Fibroblast of pulmonary artery (primary cell): ENCODE measurements around the gene DENND5A.
"Not testable (repeated sequence)": the region's sequence is repeated elsewhere in the genome, so short reads cannot be mapped to it uniquely, and the experiment has no call there.

Experiments used
- DNase-seq: peaks from one replicate; pipeline ENCODE4 v3.0.0-alpha.2; 2010; ENCODE audit warnings: low read depth
- H3K4me3 ChIP-seq: replicated peaks from 2 replicates; pipeline ENCODE4 v1.5.1; 2011; ENCODE audit warnings: low read depth, mild to moderate bottlenecking, control low read depth, low read length, moderate library complexity
- CTCF ChIP-seq: IDR thresholded peaks from 2 replicates; pipeline ENCODE4 v1.5.1; 2011; ENCODE audit warnings: mild to moderate bottlenecking, control low read depth, low read length, inconsistent platforms; ENCODE audit errors: missing control alignments

Gene DENND5A

GRCh38 chr11:9206496-9206895 is 58.7 kb downstream of the DENND5A start:
- H3K4me3 ChIP-seq: no peak overlapping the region
- no peak for TF ChIP-seq CTCF
- DNase-seq: peak; percentile 77

- peak; percentile 15 for TF ChIP-seq CTCF
- no peak for DNase-seq
- no peak overlapping the region for H3K4me3 ChIP-seq
Observed at GRCh38 chr11:9203691-9204311, 61.3 kb downstream of the DENND5A start.

GRCh38 chr11:9201372-9202162 is 63.6 kb downstream of the DENND5A start:
- no peak for DNase-seq
- H3K4me3 ChIP-seq: no peak overlapping the region
- no peak for TF ChIP-seq CTCF

GRCh38 chr11:9200471-9200870 is 64.7 kb downstream of the DENND5A start:
- no peak for DNase-seq
- TF ChIP-seq CTCF: no peak
- no peak overlapping the region for H3K4me3 ChIP-seq

GRCh38 chr11:9193316-9193715 is 71.8 kb downstream of the DENND5A start:
- H3K4me3 ChIP-seq: no peak overlapping the region
- TF ChIP-seq CTCF: no peak
- DNase-seq: no peak

GRCh38 chr11:9192561-9192960 is 72.6 kb downstream of the DENND5A start:
- no peak for DNase-seq
- no peak for TF ChIP-seq CTCF
- no peak overlapping the region for H3K4me3 ChIP-seq

GRCh38 chr11:9190326-9191016 is 74.7 kb downstream of the DENND5A start:
- H3K4me3 ChIP-seq, DNase-seq: not testable (repeated sequence)

- DNase-seq, H3K4me3 ChIP-seq: not testable (repeated sequence)
Observed at GRCh38 chr11:9188860-9189259, 76.3 kb downstream of the DENND5A start.
